ENCODE data around the gene WASHC1. TPM values are rescaled to one million over a fixed set of nuclear protein-coding genes. Genes with fewer than 3 reads are reported as not detected.
"Not testable (repeated sequence)": the region's sequence is repeated elsewhere in the genome, so short reads cannot be mapped to it uniquely, and the experiment has no call there.

WASHC1 gene
- 10 to 100 TPM; 26.6 to 27.4 TPM for total RNA-seq

- not testable (repeated sequence) for DNase-seq; ATAC-seq (ENCODE audit: low read depth); H3K36me3 Mint-ChIP-seq
Observed at GRCh38 chr9:29356-29755, at the start of gene WASHC1. Gene WASHC1 (minus strand): TSS chr9:29456. CDS start chr9:24999, 4,457 bp downstream.

GRCh38 chr9:78333-78732 lies 49.1 kb upstream of the WASHC1 start:
- H3K9me3 Mint-ChIP-seq; DNase-seq; H3K4me3 Mint-ChIP-seq; H3K4me1 Mint-ChIP-seq; POLR2A ChIA-PET; ATAC-seq (ENCODE audit: low read depth); H3K36me3 Mint-ChIP-seq; H3K27ac Mint-ChIP-seq: not testable (repeated sequence)
- peaks cover 22% of the 10 kb centered on the region for H3K27me3 Mint-ChIP-seq

More at GRCh38 chr9:29356-29755, at the start of gene WASHC1:
- POLR2A ChIA-PET, H3K27ac Mint-ChIP-seq, H3K9me3 Mint-ChIP-seq, H3K27me3 Mint-ChIP-seq, H3K4me3 Mint-ChIP-seq, H3K4me1 Mint-ChIP-seq: not testable (repeated sequence)

GRCh38 chr9:76389-76788 lies 47.1 kb upstream of the WASHC1 start:
- H3K4me3 Mint-ChIP-seq; ATAC-seq (ENCODE audit: low read depth); DNase-seq; H3K36me3 Mint-ChIP-seq; H3K9me3 Mint-ChIP-seq; H3K27ac Mint-ChIP-seq; POLR2A ChIA-PET; H3K4me1 Mint-ChIP-seq: not testable (repeated sequence)
- H3K27me3 Mint-ChIP-seq, result peaks cover 23% of the 10 kb centered on the region

GRCh38 chr9:73900-74525 lies 44.8 kb upstream of the WASHC1 start:
- H3K4me1 Mint-ChIP-seq; DNase-seq; POLR2A ChIA-PET; ATAC-seq (ENCODE audit: low read depth); H3K36me3 Mint-ChIP-seq; H3K9me3 Mint-ChIP-seq; H3K27ac Mint-ChIP-seq: not testable (repeated sequence)
- peak overlapping the region; percentile 64 for H3K4me3 Mint-ChIP-seq
- peaks cover 19% of the 10 kb centered on the region for H3K27me3 Mint-ChIP-seq

GRCh38 chr9:73076-73899 lies 44.0 kb upstream of the WASHC1 start:
- H3K36me3 Mint-ChIP-seq, H3K27ac Mint-ChIP-seq, POLR2A ChIA-PET, H3K4me1 Mint-ChIP-seq, H3K9me3 Mint-ChIP-seq: not testable (repeated sequence)
- DNase-seq, result peak; percentile 40
- peak overlapping the region; percentile 64 for H3K4me3 Mint-ChIP-seq
- peak; percentile 60 for ATAC-seq (ENCODE audit: low read depth)
- peaks cover 19% of the 10 kb centered on the region for H3K27me3 Mint-ChIP-seq

GRCh38 chr9:63031-63629 lies 33.9 kb upstream of the WASHC1 start:
- ATAC-seq (ENCODE audit: low read depth) (peak; percentile 97), DNase-seq (peak; percentile 46)
- Mint-ChIP-seq H3K27ac (peak overlapping the region; percentile 61), H3K4me3 (peak overlapping the region; percentile 65)
- H3K36me3 Mint-ChIP-seq, H3K27me3 Mint-ChIP-seq, H3K4me1 Mint-ChIP-seq, H3K9me3 Mint-ChIP-seq, POLR2A ChIA-PET: not testable (repeated sequence)

GRCh38 chr9:52678-53077 lies 23.4 kb upstream of the WASHC1 start:
- H3K4me3 Mint-ChIP-seq; H3K9me3 Mint-ChIP-seq; ATAC-seq (ENCODE audit: low read depth); DNase-seq; H3K27ac Mint-ChIP-seq; H3K36me3 Mint-ChIP-seq; POLR2A ChIA-PET; H3K4me1 Mint-ChIP-seq: not testable (repeated sequence)
- peaks cover 11% of the 10 kb centered on the region for H3K27me3 Mint-ChIP-seq

- H3K4me3 Mint-ChIP-seq; ATAC-seq (ENCODE audit: low read depth); POLR2A ChIA-PET: not testable (repeated sequence)
Observed at GRCh38 chr9:48190-48842, 19.1 kb upstream of the WASHC1 start.

GRCh38 chr9:46639-47271 lies 17.5 kb upstream of the WASHC1 start:
- H3K4me1 Mint-ChIP-seq; H3K27ac Mint-ChIP-seq; H3K4me3 Mint-ChIP-seq; ATAC-seq (ENCODE audit: low read depth); H3K9me3 Mint-ChIP-seq; DNase-seq; H3K36me3 Mint-ChIP-seq; POLR2A ChIA-PET: not testable (repeated sequence)
- H3K27me3 Mint-ChIP-seq, result peaks cover 10% of the 10 kb centered on the region

More at GRCh38 chr9:48190-48842, 19.1 kb upstream of the WASHC1 start:
- H3K9me3 Mint-ChIP-seq, DNase-seq, H3K27ac Mint-ChIP-seq, H3K4me1 Mint-ChIP-seq, H3K36me3 Mint-ChIP-seq: not testable (repeated sequence)
- peaks cover 10% of the 10 kb centered on the region for H3K27me3 Mint-ChIP-seq

GRCh38 chr9:46164-46563 lies 16.9 kb upstream of the WASHC1 start:
- H3K36me3 Mint-ChIP-seq; H3K4me1 Mint-ChIP-seq; H3K4me3 Mint-ChIP-seq; DNase-seq; ATAC-seq (ENCODE audit: low read depth); H3K27ac Mint-ChIP-seq; POLR2A ChIA-PET; H3K9me3 Mint-ChIP-seq: not testable (repeated sequence)
- peaks cover 10% of the 10 kb centered on the region for H3K27me3 Mint-ChIP-seq

- POLR2A ChIA-PET; DNase-seq; ATAC-seq (ENCODE audit: low read depth): not testable (repeated sequence)
Observed at GRCh38 chr9:45180-45878, 16.1 kb upstream of the WASHC1 start.

GRCh38 chr9:44416-44815 lies 15.2 kb upstream of the WASHC1 start:
- POLR2A ChIA-PET; H3K27ac Mint-ChIP-seq; ATAC-seq (ENCODE audit: low read depth); H3K9me3 Mint-ChIP-seq; H3K27me3 Mint-ChIP-seq; H3K4me1 Mint-ChIP-seq; H3K36me3 Mint-ChIP-seq; DNase-seq; H3K4me3 Mint-ChIP-seq: not testable (repeated sequence)

More at GRCh38 chr9:45180-45878, 16.1 kb upstream of the WASHC1 start:
- not testable (repeated sequence) for H3K4me3 Mint-ChIP-seq, H3K36me3 Mint-ChIP-seq, H3K27me3 Mint-ChIP-seq, H3K27ac Mint-ChIP-seq, H3K9me3 Mint-ChIP-seq, H3K4me1 Mint-ChIP-seq

GRCh38 chr9:43636-44035 lies 14.4 kb upstream of the WASHC1 start:
- H3K4me3 Mint-ChIP-seq; H3K27me3 Mint-ChIP-seq; H3K9me3 Mint-ChIP-seq; H3K36me3 Mint-ChIP-seq; H3K27ac Mint-ChIP-seq; ATAC-seq (ENCODE audit: low read depth); POLR2A ChIA-PET; H3K4me1 Mint-ChIP-seq; DNase-seq: not testable (repeated sequence)
